ENCODE measurements around the gene ATXN1.

The ATXN1 gene

GRCh38 chr6:16363749-16364148, 397.5 kb downstream of the ATXN1 start:
- no peak for TF ChIP-seq CREB5 (CRISPR knock-in tag; IDR thresholded peaks at IDR 0.05; ENCODE audit: low read depth)
- no peak for TF ChIP-seq ZC3H10 (CRISPR knock-in tag; IDR thresholded peaks at IDR 0.05)
- TF ChIP-seq PPARA (CRISPR knock-in tag; IDR thresholded peaks at IDR 0.05; ENCODE audit: borderline replicate concordance), result no peak
- ATAC-seq, result no peak

- no peak for TF ChIP-seq POU6F1 (CRISPR knock-in tag; IDR thresholded peaks at IDR 0.05; ENCODE audit: borderline replicate concordance, low read depth)
- TF ChIP-seq CSRNP3 (CRISPR knock-in tag; IDR thresholded peaks at IDR 0.05), result no peak
- no peak for TF ChIP-seq ZFP3 (CRISPR knock-in tag; IDR thresholded peaks at IDR 0.05)
- TF ChIP-seq OSR1 (CRISPR knock-in tag; IDR thresholded peaks at IDR 0.05), result no peak
- TF ChIP-seq CREB5 (CRISPR knock-in tag; IDR thresholded peaks at IDR 0.05; ENCODE audit: low read depth), result no peak
- no peak for TF ChIP-seq PPARA (CRISPR knock-in tag; IDR thresholded peaks at IDR 0.05; ENCODE audit: borderline replicate concordance)
- TF ChIP-seq GLIS3 (CRISPR knock-in tag; IDR thresholded peaks at IDR 0.05), result no peak
- TF ChIP-seq ZFP30 (CRISPR knock-in tag; IDR thresholded peaks at IDR 0.05), result no peak
- TF ChIP-seq RARB (CRISPR knock-in tag; IDR thresholded peaks at IDR 0.05), result no peak
- no peak for TF ChIP-seq TSHZ2 (CRISPR knock-in tag; IDR thresholded peaks at IDR 0.05)
- ATAC-seq, result no peak
These were observed 398.3 kb downstream of the ATXN1 start for GRCh38 chr6:16362819-16363589.

GRCh38 chr6:16362296-16362695, 399.0 kb downstream of the ATXN1 start:
- no peak for ATAC-seq
- TF ChIP-seq ZNF565 (CRISPR knock-in tag; conservative IDR thresholded peaks at IDR 0.05; ENCODE audit: low read depth), result no peak

GRCh38 chr6:16361861-16362260, 399.4 kb downstream of the ATXN1 start:
- no peak for ATAC-seq

GRCh38 chr6:16361121-16361520, 400.1 kb downstream of the ATXN1 start:
- TF ChIP-seq CSDC2 (CRISPR knock-in tag; IDR thresholded peaks at IDR 0.05) (no peak), ZFP30 (CRISPR knock-in tag; IDR thresholded peaks at IDR 0.05) (no peak), ESRRG (CRISPR knock-in tag; IDR thresholded peaks at IDR 0.05) (no peak), ISL1 (CRISPR knock-in tag; IDR thresholded peaks at IDR 0.05) (no peak), ARNTL (CRISPR knock-in tag; IDR thresholded peaks at IDR 0.05; ENCODE audit: borderline replicate concordance, low read depth) (no peak), TOX (CRISPR knock-in tag; IDR thresholded peaks at IDR 0.05; ENCODE audit: borderline replicate concordance) (no peak), BACH2 (CRISPR knock-in tag; IDR thresholded peaks at IDR 0.05; ENCODE audit: borderline replicate concordance) (no peak), ZC3H10 (CRISPR knock-in tag; IDR thresholded peaks at IDR 0.05) (no peak), SNAI2 (CRISPR knock-in tag; IDR thresholded peaks at IDR 0.05) (no peak), GLIS3 (CRISPR knock-in tag; IDR thresholded peaks at IDR 0.05) (no peak), PPARA (CRISPR knock-in tag; IDR thresholded peaks at IDR 0.05; ENCODE audit: borderline replicate concordance) (no peak), ZNF70 (CRISPR knock-in tag; IDR thresholded peaks at IDR 0.05) (no peak)
- no peak for ATAC-seq

More at GRCh38 chr6:16361861-16362260, 399.4 kb downstream of the ATXN1 start:
- no peak for TF ChIP-seq ZFP30 (CRISPR knock-in tag; IDR thresholded peaks at IDR 0.05)
- TF ChIP-seq CSDC2 (CRISPR knock-in tag; IDR thresholded peaks at IDR 0.05), result no peak
- no peak for TF ChIP-seq PPARA (CRISPR knock-in tag; IDR thresholded peaks at IDR 0.05; ENCODE audit: borderline replicate concordance)
- TF ChIP-seq ISL1 (CRISPR knock-in tag; IDR thresholded peaks at IDR 0.05), result no peak
